Loucy (cell line): ENCODE results near the gene SH3RF1.

Source experiments
- CTCF ChIP-seq: fragments of 200-600 bp; sonication (generic); conservative IDR thresholded peaks from 2 replicates; pipeline ENCODE4 v1.5.1; 2014; ENCODE audit warnings: mild to moderate bottlenecking, antibody characterized with exemption, low read length
- EZH2phosphoT487 ChIP-seq: fragments of 200-600 bp; IDR thresholded peaks from 2 replicates; pipeline ENCODE4 v1.6.1; 2018; ENCODE audit warnings: antibody characterized with exemption, mild to moderate bottlenecking, moderate library complexity, borderline replicate concordance

- no peak for TF ChIP-seq CTCF
- no peak for TF ChIP-seq EZH2phosphoT487
Measured at GRCh38 chr4:169307576-169307975, 36.8 kb upstream of the SH3RF1 start.
